ENCODE results near the gene SPATA31A3. TPM values are rescaled to one million over a fixed set of nuclear protein-coding genes. Genes with fewer than 3 reads are reported as not detected.

SPATA31A3 gene
- total RNA-seq, 2 experiments from 2014 or later, result not detected

Other genes with a start within 250 kb of the SPATA31A3 start
- 1 to 10 TPM in 1 of 2 experiments, under 1 TPM in 1; 0.71 to 1.2 TPM for gene ZNF658, start 91.8 kb downstream of the SPATA31A3 start, total RNA-seq

All from CD8-positive, alpha-beta T cell (primary cell).